T-helper 17 cell (primary cell): ENCODE measurements around the gene GNAZ. TPM values are rescaled to one million over a fixed set of nuclear protein-coding genes. Genes with fewer than 3 reads are reported as not detected.
A peak's percentile ranks its signal among the peaks of the same experiment; 100 is the strongest.

Experiments used
- ATAC-seq: fragments of 150-1000 bp; cut with Tn5 transposase; 2 replicates; pipeline ENCODE4 v1.10.0; 2021; ENCODE audit warnings: mild to moderate bottlenecking, moderate library complexity
- DNase-seq, 3 donors: peaks; one replicate each; pipeline versions ENCODE4 v3.0.0 to v3.0.0-alpha.2; 2020 to 2021
- H3K9me3 ChIP-seq: one replicate; pipeline ENCODE4 v1.7.0; 2013; ENCODE audit warnings: low read length, mild to moderate bottlenecking; ENCODE audit not compliant: control insufficient read depth, poor library complexity, severe bottlenecking
- H3K27ac Mint-ChIP-seq: one replicate; pipeline ENCODE4 v1.8.0; 2022; ENCODE audit warnings: mild to moderate bottlenecking, moderate library complexity, mixed read lengths
- H3K27me3 Mint-ChIP-seq: one replicate; pipeline ENCODE4 v1.8.0; 2022; ENCODE audit warnings: mixed read lengths
- H3K36me3 Mint-ChIP-seq: one replicate; pipeline ENCODE4 v1.8.0; 2022; ENCODE audit warnings: low read depth, mixed read lengths
- H3K4me1 Mint-ChIP-seq: one replicate; pipeline ENCODE4 v1.8.0; 2022; ENCODE audit warnings: mild to moderate bottlenecking, mixed read lengths
- H3K4me3 Mint-ChIP-seq: one replicate; pipeline ENCODE4 v1.8.0; 2022; ENCODE audit warnings: mild to moderate bottlenecking, moderate library complexity, mixed read lengths
- total RNA-seq, 4 donors: library from RNA in 2 of 4; stranded (reverse) in 2 of 4; gene quantifications; one replicate each; pipeline ENCODE4 v1.2.3 and lab custom pipeline; 2022 to 2026

Gene GNAZ
- total RNA-seq, 2 donors from 2014 or later: 1.4 to 44.1 TPM

- ATAC-seq: no peak
- peaks cover 4% of the 10 kb centered on the region for H3K27me3 Mint-ChIP-seq
- H3K9me3 ChIP-seq: no peaks in the 10 kb centered on the region
- no peak overlapping the region for H3K4me3 Mint-ChIP-seq
- H3K4me1 Mint-ChIP-seq: peaks cover 3% of the 10 kb centered on the region
- H3K27ac Mint-ChIP-seq: peak overlapping the region; percentile 49
- DNase-seq: no peak
- no peaks in the 10 kb centered on the region for H3K36me3 Mint-ChIP-seq
Measured at GRCh38 chr22:23124611-23125511, 54.5 kb downstream of the GNAZ start.

GRCh38 chr22:23125512-23126103 lies 55.3 kb downstream of the GNAZ start:
- no peak for ATAC-seq
- no peak overlapping the region for H3K4me3 Mint-ChIP-seq

GRCh38 chr22:23126165-23127054 lies 56.1 kb downstream of the GNAZ start:
- DNase-seq: no peak
- peaks cover 4% of the 10 kb centered on the region for H3K27me3 Mint-ChIP-seq
- H3K4me1 Mint-ChIP-seq: peaks cover 3% of the 10 kb centered on the region
- H3K36me3 Mint-ChIP-seq: no peaks in the 10 kb centered on the region
- ATAC-seq: no peak
- no peak overlapping the region for H3K27ac Mint-ChIP-seq
- H3K4me3 Mint-ChIP-seq: no peak overlapping the region
- no peaks in the 10 kb centered on the region for H3K9me3 ChIP-seq

More at GRCh38 chr22:23125512-23126103, 55.3 kb downstream of the GNAZ start:
- H3K4me1 Mint-ChIP-seq: peaks cover 3% of the 10 kb centered on the region
- no peak for DNase-seq
- no peaks in the 10 kb centered on the region for H3K9me3 ChIP-seq
- H3K27ac Mint-ChIP-seq: no peak overlapping the region
- H3K27me3 Mint-ChIP-seq: peaks cover 4% of the 10 kb centered on the region
- no peaks in the 10 kb centered on the region for H3K36me3 Mint-ChIP-seq

GRCh38 chr22:23127055-23127756 lies 56.9 kb downstream of the GNAZ start:
- H3K36me3 Mint-ChIP-seq: no peaks in the 10 kb centered on the region
- DNase-seq: no peak
- no peak for ATAC-seq
- no peak overlapping the region for H3K27ac Mint-ChIP-seq
- H3K27me3 Mint-ChIP-seq: peaks cover 4% of the 10 kb centered on the region
- no peak overlapping the region for H3K4me3 Mint-ChIP-seq
- no peaks in the 10 kb centered on the region for H3K9me3 ChIP-seq
- peaks cover 3% of the 10 kb centered on the region for H3K4me1 Mint-ChIP-seq

GRCh38 chr22:23127788-23128187 lies 57.5 kb downstream of the GNAZ start:
- no peaks in the 10 kb centered on the region for H3K9me3 ChIP-seq
- H3K4me3 Mint-ChIP-seq: no peak overlapping the region
- DNase-seq (no peak), ATAC-seq (no peak)
- H3K4me1 Mint-ChIP-seq: peaks cover 3% of the 10 kb centered on the region
- H3K27ac Mint-ChIP-seq: no peak overlapping the region
- no peaks in the 10 kb centered on the region for H3K36me3 Mint-ChIP-seq
- H3K27me3 Mint-ChIP-seq: peaks cover 4% of the 10 kb centered on the region

GRCh38 chr22:23128269-23129108 lies 58.2 kb downstream of the GNAZ start:
- peaks cover 3% of the 10 kb centered on the region for H3K4me1 Mint-ChIP-seq
- ATAC-seq (peak; percentile 93), DNase-seq (peak; percentile 38 to 71 (median 44))
- no peaks in the 10 kb centered on the region for H3K36me3 Mint-ChIP-seq
- H3K4me3 Mint-ChIP-seq: no peak overlapping the region
- no peak overlapping the region for H3K27ac Mint-ChIP-seq
- H3K27me3 Mint-ChIP-seq: no peaks in the 10 kb centered on the region
- no peaks in the 10 kb centered on the region for H3K9me3 ChIP-seq

- ATAC-seq: no peak
- no peak for DNase-seq
- Mint-ChIP-seq H3K27me3 (no peaks in the 10 kb centered on the region), H3K4me3 (no peak overlapping the region), H3K27ac (peak overlapping the region; percentile 11), H3K36me3 (no peaks in the 10 kb centered on the region), H3K4me1 (peaks cover 3% of the 10 kb centered on the region)
- H3K9me3 ChIP-seq: no peaks in the 10 kb centered on the region
Measured at GRCh38 chr22:23129149-23129548, 58.8 kb downstream of the GNAZ start.

GRCh38 chr22:23130697-23131096 lies 60.4 kb downstream of the GNAZ start:
- H3K4me1 Mint-ChIP-seq: peaks cover 3% of the 10 kb centered on the region
- no peak for ATAC-seq
- H3K27ac Mint-ChIP-seq: no peak overlapping the region
- no peak for DNase-seq
- no peaks in the 10 kb centered on the region for H3K9me3 ChIP-seq
- no peak overlapping the region for H3K4me3 Mint-ChIP-seq
- no peaks in the 10 kb centered on the region for H3K36me3 Mint-ChIP-seq
- H3K27me3 Mint-ChIP-seq: no peaks in the 10 kb centered on the region

- ATAC-seq (no peak), DNase-seq (no peak)
- H3K4me1 Mint-ChIP-seq: peaks cover 3% of the 10 kb centered on the region
- no peaks in the 10 kb centered on the region for H3K36me3 Mint-ChIP-seq
- H3K4me3 Mint-ChIP-seq: no peak overlapping the region
- H3K27me3 Mint-ChIP-seq: no peaks in the 10 kb centered on the region
- H3K9me3 ChIP-seq: no peaks in the 10 kb centered on the region
- no peak overlapping the region for H3K27ac Mint-ChIP-seq
Measured at GRCh38 chr22:23131931-23132330, 61.6 kb downstream of the GNAZ start.

- no peaks in the 10 kb centered on the region for H3K27me3 Mint-ChIP-seq
- peaks cover 3% of the 10 kb centered on the region for H3K4me1 Mint-ChIP-seq
- no peak for ATAC-seq
Measured at GRCh38 chr22:23132376-23133091, 62.2 kb downstream of the GNAZ start.

GRCh38 chr22:23133922-23134321 lies 63.6 kb downstream of the GNAZ start:
- Mint-ChIP-seq H3K36me3 (no peaks in the 10 kb centered on the region), H3K27me3 (no peaks in the 10 kb centered on the region), H3K27ac (no peak overlapping the region), H3K4me3 (no peak overlapping the region), H3K4me1 (peaks cover 12% of the 10 kb centered on the region)
- DNase-seq (no peak), ATAC-seq (no peak)
- H3K9me3 ChIP-seq: no peaks in the 10 kb centered on the region

More at GRCh38 chr22:23132376-23133091, 62.2 kb downstream of the GNAZ start:
- Mint-ChIP-seq H3K4me3 (no peak overlapping the region), H3K36me3 (no peaks in the 10 kb centered on the region), H3K27ac (no peak overlapping the region)
- H3K9me3 ChIP-seq: no peaks in the 10 kb centered on the region
- DNase-seq: no peak
